HG03064 (cell line): Measurements from ENCODE around the gene MAPK10.
"Not testable (repeated sequence)": the region's sequence is repeated elsewhere in the genome, so short reads cannot be mapped to it uniquely, and the experiment has no call there.

Source experiments
- ATAC-seq: cut with Tn5 transposase; IDR thresholded peaks from one replicate; pipeline ENCODE4 v1.9.1; 2021; ENCODE audit warnings: low read depth; ENCODE audit not compliant: unreplicated experiment

MAPK10 gene

GRCh38 chr4:86218746-86219473 lies 140.9 kb downstream of the MAPK10 start:
- ATAC-seq = no peak

DNA sequence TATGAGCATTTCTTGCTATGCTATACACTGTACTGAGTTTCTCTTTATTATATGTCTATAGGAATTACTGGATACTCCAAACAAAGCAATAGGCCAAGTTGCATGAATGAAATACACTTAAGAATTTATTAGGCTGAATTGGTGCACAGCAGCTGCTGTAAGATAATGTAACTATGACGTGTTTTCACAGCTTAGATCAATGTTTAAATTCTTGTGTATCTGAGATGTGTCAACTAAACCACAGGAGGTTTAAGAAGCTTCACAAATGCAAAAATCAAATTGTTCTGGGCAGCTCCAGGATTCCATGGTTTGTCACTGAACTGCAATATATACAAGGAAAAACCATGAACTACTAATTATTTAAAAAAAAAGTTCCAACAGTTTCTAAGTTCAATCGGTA lies 156.7 kb downstream of the MAPK10 start:
- no peak for ATAC-seq

GRCh38 chr4:86185659-86186058 lies 174.2 kb downstream of the MAPK10 start:
- no peak for ATAC-seq

- ATAC-seq = no peak
These were observed 175.0 kb downstream of the MAPK10 start for GRCh38 chr4:86184901-86185285.

- no peak for ATAC-seq
These were observed 175.5 kb downstream of the MAPK10 start for GRCh38 chr4:86184216-86184900.

GRCh38 chr4:86181585-86181984 lies 178.3 kb downstream of the MAPK10 start:
- no peak for ATAC-seq

DNA sequence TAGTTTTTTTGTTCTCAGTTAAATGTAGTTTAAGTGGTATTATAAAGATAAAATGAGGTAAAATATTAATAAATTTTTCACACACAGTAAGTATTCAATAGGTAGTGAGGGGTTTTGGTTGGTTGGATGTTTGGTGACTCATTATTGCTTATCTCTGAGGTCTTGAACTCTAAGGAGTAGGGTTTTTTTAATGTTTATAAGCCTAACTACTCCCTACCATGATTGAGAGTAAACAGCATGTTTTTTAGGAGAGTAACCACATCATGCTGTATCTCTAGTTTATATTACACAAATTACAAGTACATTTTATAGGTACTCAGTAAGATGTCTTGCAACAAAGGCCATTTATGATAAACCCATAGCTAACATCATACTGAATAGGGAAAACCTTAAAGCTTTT lies 181.6 kb downstream of the MAPK10 start:
- no peak for ATAC-seq

- no peak for ATAC-seq
These were observed 185.3 kb downstream of the MAPK10 start for GRCh38 chr4:86174506-86174905.

GRCh38 chr4:86168335-86168734 lies 191.5 kb downstream of the MAPK10 start:
- not testable (repeated sequence) for ATAC-seq

DNA sequence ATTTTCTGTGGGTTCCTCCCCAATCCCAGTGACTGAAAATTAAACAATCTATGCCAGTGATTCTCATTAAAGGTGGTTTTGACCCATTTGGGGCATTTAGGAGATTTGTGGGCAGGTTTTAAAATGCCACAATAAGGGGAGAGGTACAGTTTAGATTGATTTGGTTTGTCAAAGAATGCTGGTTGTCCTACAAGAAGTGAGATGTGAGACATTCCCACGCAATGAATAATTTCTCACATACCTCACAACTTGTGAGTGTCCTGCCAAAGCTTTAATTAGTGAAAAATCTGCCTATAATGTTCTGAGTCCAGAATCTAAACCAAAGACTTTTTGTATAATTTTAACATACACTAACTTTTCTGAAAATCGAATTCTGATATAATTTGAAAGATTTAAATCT lies 199.4 kb downstream of the MAPK10 start:
- no peak for ATAC-seq

DNA sequence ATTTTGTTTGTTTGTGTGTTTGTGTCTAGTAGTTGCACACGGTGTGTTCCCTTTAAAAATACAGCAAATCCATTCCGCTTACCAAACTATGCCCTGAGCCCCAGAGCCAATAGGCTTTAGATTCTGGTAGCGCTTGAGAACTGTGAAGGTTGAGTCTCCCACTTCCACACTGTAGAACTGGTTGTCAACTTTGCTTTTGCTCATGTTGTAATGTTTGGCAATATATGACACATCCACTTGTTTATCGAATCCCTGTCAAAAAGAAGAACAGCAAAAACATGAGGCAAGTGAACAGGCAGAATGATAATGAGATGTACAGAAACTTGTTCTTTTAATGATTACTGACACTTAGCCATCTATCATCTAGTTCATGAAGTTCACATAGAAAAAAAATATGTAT lies 200.6 kb downstream of the MAPK10 start:
- ATAC-seq = no peak

DNA sequence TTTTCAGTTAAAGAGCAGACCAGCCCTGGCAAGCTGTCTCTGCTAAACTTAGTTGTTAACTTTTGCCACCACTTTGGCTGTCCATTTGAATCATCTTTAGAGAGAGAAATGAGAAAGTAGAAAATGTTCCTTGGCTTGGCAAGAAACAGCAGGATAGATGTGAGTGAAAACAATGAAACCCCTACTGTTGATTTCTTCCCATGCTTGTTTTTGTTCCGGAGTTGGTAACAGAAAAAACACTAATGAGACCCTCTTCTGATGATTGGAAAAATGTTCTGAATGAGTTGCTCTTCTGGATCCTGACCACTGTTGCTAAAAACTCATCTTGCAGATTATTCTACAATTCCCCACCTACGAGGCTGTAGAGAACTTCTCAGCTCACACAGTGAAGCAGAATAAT lies 203.3 kb downstream of the MAPK10 start:
- no peak for ATAC-seq

- ATAC-seq = no peak
These were observed 204.1 kb downstream of the MAPK10 start for GRCh38 chr4:86155766-86156165.

DNA sequence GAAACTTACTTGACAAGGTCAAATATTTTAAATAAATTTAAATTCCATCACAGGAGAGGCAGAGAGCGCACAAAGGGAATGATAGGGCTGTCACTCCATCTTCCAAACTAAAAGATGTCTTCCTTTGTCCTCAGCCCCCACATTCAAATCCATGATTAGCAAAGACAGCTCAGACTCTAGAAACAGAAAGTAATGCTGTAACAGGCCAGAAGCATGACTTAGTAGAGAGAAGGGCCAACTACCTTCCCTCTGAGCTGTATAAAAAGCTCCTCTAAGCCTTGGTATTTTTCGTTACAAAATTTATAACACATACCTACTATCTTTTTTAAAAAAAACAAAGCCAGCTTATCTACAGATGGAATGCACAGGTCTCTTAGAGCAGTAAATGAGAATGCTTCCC lies 207.4 kb downstream of the MAPK10 start:
- ATAC-seq = no peak

DNA sequence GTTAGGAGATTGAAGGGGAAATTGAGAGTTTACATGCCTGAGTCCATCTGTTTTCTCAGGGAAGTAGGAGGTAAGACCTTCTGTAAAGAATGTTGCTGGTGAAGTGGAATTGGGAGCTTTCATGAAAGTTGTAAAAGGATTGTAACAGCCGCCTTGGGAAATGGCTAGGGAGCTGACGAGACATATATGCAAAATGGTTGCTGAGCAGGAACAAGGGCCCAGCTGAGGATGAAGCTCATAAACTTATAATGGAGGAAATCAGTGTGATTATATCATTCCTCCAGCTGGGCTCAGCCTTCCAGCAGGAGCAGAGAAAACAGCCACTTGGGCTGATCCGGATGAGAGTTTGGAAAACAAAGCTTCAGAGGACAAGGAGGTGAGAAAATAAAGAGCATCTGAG lies 208.7 kb downstream of the MAPK10 start:
- no peak for ATAC-seq

DNA sequence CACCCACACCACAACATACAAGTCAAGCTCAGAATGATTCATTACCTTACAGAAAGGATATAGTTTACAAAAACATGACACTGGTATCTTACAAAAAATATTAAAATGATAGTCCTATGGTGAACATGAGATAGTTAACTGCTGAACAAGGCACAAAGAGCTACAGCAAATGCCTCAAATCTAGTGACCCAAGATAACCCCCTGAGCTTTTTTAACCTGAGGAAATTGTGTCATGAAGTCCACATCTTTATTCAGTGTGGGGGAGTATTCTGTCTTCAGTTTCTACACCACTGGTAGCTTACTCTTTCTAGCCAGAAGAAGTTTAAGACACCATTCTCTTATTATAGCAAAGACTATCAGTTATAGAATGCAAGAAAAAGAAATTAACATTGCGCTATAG lies 218.7 kb downstream of the MAPK10 start:
- ATAC-seq = no peak

DNA sequence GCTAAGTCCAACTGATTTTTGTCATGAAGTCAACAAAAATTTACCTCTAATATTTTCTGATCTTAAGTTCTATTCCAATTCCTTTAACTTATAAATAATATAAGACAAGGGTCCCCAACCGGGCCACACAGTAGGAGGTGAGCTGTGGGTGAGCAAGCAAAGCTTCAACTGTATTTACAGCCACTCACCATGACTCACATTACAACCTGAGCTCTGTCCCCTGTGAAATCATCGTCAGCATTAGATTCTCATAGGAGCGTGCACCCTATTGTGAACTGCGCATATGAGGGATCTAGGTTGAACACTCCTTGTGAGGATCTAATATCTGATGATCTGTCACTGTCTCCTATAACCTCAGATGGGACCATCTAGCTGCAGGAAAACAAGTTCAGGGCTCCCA lies 227.4 kb downstream of the MAPK10 start:
- ATAC-seq = no peak

GRCh38 chr4:86131456-86131855 lies 228.4 kb downstream of the MAPK10 start:
- ATAC-seq = no peak

- ATAC-seq = no peak
These were observed 229.5 kb downstream of the MAPK10 start for GRCh38 chr4:86130160-86130933.

DNA sequence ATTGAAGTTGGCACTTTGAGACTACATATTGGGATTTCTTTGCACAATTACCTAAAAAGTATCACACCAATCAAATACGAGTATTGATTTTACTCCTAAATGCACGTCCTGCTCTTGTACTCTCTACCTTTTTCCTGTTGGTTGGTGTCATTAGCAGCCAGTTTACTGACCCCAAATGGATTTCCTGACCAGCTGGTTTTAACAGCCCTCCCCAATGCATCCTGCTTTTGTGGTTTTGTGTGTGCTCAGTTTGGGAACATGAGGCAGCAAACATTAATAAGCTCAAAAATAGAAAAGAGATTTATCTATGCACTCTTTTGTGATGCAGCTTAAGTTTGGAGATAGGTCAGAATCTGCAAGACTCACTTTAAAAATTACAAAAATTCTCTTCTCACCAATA lies 230.3 kb downstream of the MAPK10 start:
- no peak for ATAC-seq

- ATAC-seq = no peak
These were observed 237.4 kb downstream of the MAPK10 start for GRCh38 chr4:86122404-86122803.

DNA sequence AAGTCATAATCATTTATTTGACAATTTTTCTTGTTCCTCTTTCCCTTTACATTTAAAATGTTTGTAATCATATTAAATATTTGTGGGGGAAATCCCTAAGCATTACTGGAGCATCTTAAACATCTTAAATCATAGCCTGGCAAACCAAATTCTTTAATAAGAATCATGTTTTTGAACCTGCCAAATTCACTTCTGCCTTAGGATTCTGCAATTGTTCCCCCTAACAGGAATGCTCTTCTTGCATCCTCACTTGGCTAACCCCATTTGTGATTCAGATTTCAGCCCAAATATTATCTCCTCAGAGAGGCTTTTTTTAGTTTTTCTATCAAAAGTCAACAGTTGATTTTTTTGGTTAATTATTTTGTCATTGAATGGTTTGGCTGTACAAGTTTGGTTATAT lies 241.1 kb downstream of the MAPK10 start:
- no peak for ATAC-seq
